ENCODE results near the gene MYRF.

MYRF gene

DNA sequence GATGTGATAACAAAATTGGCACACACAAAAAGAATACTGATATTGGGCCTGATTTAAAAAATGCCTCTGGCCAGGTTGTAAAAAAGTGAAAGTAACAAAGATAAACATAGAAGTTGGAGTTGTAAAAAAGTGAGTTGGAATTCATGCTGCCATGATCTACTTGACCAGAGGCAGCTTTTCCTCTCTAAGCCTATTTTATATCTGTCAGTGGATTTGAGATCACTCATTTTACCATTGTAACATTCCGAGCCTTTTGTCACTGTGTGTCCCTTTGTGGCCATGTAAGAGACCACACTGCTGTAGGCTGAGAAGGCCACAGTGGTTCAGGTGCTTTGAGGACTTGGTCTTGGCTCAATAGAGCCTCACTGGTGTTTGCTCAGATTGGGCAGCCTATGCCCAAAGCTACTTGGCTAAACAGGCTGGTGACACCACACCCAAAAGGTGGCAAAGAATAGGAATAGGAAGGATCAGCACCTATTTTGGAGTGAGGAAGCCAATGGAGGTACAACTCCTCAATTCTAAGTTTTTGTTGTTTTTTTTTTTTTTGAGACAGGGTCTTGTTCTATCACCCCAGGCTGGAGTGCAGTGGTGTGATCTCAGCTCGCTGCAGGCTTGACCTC is 47.3 kb downstream of the MYRF start:
- DNase-seq: no peak

DNA sequence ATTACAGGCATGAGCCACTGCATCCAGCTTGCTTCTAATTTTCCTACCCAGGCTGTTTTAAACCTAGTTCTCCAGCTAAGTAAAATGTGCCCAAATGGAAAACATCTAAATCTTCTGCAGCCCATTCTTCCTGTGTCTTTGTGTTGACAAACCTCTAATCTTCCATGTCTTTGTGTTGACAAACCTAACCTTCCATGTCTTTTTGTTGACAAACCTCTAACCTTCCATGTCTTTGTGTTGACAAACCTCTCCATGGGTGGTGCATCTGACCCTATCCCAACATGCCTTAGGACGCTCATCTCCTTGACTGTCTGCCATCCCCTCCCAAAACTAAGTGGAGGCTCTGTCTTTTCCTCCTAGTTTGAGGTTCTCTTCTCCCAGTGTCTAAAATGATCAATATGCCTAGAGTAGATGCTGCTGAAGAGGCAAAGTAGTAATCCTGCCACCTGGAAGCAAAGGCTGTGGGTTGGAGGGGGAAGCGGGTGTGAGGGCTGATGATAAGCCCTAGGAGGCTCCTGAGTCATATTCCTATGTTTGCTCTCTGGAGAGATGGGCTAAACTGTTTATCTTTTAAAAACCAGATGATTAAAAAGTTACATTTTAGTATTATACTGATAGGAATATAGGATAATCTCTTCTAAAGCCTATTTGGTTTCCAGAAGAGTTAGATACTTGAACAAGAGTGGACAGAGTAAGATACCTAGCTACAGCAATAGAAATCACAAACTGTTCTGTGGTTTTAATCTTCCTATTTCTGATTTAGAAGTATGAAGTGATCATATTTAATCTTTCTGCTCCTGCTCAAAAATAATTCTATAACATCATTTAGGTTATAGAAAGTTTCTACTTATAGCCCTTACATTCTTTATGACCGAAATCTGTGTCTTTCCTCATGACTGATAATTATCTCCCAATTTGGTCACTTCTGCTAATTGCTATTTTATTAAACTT is 48.2 kb downstream of the MYRF start:
- no peak for DNase-seq

DNA sequence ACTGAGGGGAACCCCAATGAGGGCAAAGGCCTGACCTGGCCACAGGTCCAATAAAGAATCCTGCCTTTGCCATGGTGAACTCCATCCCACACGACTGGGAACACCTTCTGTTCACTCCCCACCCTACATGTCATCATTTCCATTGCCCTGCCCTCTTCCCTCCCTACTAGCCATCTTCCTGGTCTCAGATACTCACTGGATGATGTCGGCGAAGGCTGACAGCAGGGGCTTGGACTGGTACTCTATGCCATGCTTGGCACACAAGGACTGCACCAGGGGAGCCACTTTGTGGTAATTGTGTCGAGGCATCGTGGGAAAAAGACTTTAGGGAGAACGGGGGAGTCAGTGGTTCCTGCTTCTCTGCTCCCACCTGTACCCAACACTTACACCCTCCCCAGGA is 50.2 kb downstream of the MYRF start:
- no peak for DNase-seq

DNA sequence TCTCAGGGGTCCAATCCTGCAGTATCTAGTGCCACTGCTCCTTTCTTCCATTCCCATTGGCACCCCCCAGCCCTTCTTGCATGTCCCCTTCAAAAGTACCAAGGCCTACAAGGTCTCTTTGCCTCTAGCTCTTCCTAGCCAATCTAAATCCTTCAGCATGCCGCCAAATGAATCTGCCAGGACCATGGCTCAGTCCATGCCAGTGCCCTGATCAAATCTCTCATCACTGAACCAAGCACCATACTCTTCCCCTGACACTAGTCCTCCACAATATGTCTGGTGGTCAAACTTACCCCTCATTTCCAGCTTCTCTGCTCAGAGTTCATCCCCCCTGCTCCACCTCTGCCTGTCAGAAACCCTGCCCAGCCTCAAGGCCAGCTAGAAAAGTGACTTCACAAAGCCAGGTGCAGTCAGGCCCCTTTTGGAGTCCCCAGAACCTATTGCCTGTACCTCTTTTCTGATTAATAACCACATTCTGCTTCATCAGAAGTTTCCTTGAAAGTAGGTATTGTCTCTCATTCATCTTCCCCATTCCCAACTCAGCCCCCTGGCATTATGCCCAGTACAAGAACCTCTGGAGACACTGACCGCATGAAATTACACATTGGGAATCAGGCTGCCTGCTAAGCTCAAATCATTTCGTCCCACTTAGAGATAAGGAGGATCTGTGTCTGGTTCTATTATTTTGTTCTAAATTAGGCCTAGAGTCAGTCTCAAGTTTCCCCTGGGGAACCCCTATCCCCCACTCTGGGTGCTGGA is 51.6 kb downstream of the MYRF start:
- no peak for DNase-seq

DNA sequence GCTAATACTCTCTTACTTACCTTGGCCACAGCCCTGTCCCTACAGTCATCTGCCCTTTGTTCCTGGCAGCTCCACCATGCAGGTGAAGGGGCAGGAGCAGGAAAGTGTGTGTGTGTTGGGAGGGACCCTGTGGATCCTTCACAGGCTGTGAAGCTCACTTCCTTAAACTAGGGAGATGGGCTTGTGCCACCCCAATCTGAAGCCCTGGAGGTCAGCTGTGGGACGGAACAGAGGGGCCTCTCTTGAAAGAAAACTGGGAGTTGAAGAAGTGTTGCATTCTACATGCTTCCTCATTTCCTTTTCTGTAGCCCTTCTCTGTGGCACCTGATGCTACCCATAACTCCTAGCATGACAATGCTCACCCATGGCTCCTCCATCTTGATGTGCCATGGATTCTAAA is 52.7 kb downstream of the MYRF start:
- no peak for DNase-seq

DNA sequence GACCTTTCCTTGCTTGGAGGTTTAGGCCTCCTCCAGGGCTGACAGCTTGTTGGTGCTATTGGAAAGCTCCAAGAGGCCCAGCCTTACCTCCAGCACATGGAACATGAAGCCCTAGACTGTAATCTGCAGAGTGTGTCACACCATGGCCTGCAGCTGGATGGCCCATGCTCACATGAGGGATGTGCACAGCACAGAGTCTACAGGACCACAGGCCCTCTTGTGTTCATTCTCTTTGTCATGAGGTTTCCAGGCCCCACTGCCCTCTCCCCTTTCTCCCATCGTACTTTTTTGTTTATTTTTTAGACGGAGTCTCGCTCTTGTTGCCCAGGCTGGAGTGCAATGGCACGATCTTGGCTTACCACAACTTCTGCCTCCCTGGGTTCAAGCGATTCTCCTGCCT is 54.3 kb downstream of the MYRF start:
- DNase-seq: no peak

DNA sequence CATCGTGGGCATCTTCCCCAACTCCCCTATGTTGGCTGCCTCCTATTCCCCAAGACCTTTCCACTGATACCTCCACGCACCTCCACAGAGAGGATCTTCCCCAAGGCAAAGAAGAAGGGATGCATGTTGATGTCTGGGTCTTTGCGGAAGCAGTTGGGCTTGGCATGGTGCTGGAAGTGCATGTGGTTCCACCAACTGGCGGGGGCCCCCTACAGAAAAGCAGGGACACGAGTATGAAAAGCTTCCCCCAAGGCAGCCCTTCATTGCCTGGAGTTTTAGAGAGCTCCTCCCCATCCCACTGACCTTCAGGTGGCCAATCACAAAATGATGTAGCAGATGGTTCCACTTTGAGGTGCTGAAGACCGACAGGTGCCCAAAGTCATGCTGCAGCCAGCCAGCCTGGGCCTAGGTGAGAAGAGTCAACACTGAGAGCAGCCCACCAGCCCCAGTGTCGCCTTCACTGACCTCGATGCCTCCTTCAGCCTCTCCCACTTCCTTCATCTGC is 58.3 kb downstream of the MYRF start:
- no peak for DNase-seq

DNA sequence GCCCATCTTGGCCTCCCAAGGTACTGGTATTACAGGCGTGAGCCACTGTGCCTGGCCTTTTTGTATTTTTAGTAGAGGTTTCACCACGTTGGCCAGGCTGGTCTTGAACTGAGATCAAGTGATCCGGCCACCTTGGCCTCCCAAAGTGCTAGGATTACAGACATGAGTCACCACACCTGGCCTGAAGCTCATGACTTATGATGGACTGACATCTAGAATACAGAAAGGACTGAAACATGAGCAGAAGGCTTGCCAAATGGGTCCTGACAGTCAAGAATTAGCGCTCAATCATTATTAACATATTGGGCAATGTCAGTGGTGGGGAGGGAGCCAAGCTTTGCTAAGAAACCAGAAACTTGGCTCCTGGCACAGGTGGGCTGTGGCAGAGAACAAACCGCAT is 59.4 kb downstream of the MYRF start:
- DNase-seq: no peak

DNA sequence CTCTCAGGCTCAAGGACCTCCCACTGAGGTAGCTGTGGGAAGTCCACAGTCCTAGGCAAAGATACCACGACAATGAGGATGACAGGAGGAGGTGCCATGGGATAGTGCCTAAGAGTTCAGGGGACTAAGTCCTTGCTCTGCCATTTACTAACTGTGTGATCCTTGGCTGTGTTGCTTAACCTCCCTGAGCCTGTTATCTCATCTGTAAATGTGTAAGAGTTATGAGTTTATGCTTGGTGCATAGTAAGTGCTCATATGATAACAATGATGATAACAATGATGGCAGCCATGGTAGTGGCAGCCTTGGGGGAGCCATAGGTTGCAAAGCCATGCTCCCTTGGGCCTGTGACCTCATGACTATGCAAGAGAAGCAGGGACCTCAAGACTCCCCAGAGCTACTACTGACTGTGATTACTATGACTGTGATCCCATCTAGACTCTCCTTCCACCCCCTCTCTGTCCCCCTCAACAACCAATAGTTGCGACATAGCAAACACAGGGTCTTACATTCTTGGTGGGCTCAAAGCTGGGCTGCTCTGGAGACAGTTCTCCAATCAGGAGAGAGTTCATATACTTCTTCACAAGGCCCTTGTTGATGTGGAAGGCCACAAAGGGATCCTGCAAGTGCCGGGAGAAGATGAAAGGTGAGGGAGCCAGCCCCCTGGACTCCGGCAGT is 60.4 kb downstream of the MYRF start:
- DNase-seq: no peak

DNA sequence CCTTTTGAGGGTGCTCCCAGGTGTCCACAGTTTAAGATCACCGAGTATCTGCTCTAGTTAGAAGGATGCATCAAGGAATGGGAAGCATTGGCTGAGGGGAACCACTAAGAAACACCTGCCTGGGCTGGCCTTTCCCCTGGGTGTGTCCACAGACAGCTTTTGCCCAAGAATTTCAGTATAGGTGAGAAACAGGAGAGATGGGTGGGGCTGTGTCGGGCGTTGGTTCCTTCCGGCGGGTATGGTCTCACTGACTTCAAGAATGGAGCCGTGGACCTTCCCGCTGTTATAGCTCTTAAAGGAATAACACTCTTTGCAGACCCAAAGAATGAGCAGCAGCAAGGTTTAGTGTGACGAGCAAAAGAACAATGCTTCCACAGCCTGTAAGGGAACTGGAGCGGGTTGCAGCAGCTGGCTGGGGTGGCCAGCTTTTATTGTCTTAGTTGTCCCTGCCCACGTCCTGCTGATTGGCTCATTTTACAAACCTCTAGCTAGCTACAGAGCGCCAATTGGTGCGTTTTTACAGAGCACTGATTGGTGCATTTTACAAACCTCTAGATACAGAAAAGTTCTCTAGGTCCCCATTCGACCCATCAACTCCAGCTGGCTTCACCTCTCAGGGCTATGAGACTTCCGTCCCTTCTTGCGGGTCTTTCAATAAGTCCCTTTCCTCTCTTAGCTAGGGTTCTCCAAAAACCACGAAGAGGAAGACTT is 62.0 kb downstream of the MYRF start:
- DNase-seq: peak; percentile 25

DNA sequence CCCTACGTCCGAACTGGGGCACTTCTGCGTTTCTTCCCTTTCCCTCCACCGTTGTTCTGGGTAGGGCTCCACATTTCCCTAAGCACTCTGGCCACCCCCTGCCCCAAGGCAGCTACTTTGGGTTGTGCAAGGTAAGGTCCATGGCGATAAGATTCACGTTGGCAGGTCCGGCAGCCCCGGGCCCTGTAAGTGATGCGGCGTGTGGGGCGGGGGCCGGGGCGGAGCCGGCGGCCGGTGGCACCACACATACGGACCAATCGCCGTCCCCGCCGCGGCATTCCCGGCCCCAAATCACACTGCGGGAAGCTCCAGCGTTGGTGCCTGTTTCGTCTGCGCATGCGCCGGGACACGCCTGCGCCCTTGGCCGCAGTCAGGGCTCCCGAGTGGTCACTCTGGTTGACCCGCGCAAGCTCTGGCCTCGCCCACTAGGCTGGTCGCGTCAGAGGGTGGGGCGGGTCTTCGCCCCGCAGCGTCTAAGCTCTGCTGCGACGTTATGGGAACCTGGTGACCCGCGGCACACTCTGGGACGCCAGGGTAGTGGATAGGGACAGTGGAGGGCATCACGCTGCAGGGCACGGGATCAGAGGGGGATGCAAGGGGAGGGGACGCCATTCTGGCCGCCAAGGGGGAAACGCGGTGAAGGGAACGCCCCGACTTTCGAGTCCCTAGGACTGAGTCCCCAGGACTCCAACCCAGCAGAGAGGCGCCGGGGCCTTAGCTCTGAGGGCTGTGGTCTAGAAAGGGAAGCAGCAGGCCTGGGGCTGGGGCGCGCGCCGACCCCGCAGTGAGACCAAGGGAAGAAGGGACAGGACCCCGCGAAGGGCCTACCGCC is 62.7 kb downstream of the MYRF start:
- peak; percentile 81 for DNase-seq

DNA sequence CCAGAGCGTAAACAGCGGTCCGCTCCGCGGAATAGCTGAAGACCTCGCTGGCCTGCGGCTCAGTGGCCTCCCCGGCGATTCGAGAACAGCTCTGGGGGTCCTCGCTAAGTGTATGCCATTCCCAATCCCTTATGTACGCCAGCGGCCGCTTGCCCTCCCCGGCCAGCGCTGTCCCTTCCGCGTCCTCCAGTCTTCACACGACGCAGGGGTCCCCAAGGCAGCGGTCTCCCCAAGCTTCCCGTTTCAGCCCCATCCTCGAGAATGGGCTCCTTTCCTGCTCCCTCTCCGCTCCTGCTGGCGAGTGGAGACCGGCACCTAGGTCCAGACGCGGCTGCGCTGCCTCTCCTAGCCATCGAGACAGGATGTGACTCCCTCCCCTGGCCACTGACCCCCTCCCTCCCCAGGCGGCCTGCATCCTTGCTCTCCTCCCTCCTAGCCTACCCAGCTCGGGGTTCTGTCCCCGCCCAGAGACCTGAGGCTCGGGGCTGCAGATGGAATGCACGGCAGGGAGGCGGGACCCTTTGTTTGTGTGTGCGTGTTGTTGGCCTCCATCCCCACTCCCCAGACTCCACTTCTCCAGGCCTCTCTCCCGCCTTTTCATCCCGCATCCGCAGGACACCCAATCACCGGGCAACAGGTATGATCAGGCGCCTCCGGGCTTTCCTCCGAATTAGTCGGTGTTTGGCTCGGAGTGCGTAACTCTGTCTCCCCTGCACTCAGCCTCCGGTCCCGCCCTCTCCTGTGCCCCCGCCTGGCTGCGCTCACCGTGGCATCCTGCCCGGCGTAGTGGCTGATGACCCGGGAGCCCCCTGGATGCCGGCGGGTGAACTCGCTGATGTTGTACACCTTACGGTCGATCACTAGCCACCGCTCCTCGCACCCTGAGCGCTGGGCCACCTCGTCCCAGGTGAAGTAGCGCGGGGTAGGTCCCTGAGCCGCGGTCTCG is 63.6 kb downstream of the MYRF start:
- peak; percentile 53 for DNase-seq

DNA sequence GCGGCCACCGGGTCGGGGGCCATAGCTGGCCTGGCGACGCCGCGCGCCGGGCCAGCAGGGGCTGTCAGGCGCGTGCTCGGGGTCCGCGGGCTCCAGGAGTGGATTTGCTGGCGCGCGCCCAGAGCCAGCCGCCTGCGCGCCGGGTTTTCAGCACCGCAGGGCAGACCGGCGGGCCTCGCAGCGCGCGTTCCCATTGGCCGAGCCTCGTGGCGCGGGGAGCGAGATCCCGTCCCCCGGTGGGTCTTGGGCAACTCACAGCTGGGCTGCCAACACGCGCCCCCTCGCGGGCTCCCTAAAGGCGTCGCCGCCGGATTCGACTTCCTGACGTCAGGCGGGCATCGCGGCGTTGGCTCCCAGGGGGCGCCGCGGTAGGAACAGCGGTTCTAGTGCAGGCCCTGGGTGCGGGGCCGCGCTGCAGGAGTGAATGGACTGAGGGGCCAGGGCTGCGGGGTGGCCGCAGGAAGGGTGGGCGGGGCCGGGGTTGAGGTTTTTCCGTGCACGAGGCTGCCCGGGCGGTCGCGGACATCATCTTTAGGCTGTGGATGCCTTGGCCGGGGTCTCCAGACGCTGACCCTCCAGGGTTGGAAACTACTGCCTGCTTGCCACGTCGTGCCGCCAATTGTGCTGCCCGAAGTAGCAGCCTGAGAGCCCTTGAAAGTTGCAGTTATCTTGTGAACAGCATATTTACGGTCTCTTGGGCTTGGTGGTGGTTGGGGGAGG is 64.5 kb downstream of the MYRF start, which contains the start of gene FADS1:
Gene FADS1, minus strand, starts transcription at position 268 of the 720 bp plus-strand sequence. Its CDS starts 74 bp downstream, at position 194.
- peak; percentile 84 for DNase-seq

DNA sequence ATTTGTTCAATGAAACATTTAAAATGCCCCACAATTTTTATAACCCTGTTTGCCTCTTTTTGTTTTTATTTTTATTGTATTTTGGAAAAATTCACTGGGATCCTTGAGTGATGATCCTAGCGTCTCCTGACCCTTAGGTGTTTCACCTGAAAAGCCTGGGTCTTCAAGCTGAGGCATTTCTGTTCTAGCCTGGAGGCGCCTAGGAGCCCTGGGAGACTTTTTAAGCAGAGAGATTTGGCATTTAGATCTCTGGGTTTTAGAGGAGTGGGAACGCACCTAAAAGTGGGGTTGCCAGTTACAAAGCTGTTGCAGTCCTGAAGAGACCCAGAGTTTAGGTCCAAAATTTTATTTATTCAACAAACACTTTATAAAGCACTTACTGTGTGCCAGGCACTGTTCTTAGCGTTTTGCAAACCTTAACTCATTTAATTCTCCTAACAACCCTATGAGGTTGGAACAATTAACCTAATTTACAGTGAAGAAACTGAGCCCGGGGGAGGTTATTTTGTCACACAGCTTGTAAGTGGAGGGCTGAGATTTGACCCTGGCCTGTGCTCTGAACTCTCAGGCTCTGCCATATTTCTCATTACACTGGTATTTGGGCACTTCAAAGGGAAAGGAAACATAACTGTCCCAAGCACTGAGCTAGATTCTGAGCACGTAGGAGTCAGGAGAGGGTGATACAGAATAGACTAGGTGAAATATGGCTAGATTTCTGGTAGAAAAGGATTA is 65.2 kb downstream of the MYRF start:
- no peak for DNase-seq

DNA sequence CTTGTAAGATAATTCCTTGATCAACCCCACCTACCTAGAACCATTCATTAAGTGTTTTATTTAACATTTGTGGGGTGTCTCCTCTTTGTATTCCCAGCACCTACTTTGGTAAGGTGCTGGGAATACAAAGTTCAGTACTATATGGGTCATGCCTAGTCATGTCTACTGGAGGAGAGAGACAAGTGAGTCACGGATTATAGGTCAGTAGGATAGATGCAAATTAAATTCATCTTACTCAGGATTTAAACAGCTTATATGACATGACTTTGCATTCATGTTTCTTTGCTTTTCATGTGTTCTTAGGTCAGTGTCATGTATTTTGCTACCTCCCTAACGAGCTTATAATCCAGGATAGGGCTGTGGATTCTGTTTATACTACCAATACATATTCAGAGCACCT is 67.7 kb downstream of the MYRF start:
- no peak for DNase-seq

DNA sequence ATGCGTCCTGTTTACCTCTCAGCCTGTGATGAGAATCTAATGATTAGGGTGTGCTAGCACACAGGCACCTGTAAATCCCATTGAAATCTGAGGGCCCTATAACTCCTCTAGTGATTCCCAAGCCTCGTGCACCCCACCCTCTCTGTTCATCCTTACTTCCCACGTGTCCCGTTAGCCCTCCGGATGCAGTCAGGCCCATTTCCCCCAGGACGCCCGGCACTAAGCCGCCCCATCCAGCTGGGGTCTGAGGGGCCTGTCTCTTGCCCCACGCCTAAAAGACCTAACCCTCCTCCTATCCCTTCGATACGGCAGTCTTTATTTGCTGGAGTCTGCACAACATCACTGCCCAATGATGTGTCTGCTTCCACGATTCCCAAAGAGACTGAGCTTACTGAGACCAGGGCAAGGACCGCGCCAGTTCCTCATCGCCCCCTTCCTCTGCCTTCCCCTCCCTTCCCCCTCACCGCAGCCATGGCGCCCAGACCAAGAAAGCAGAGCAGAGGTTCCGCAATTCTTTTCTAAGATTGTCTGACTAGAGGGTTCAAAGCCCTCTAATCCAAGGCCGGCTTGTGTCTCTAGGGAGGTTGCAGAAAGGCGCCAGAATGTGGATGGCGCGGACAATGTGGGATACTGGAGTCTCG is 74.6 kb downstream of the MYRF start:
- DNase-seq: peak; percentile 15

DNA sequence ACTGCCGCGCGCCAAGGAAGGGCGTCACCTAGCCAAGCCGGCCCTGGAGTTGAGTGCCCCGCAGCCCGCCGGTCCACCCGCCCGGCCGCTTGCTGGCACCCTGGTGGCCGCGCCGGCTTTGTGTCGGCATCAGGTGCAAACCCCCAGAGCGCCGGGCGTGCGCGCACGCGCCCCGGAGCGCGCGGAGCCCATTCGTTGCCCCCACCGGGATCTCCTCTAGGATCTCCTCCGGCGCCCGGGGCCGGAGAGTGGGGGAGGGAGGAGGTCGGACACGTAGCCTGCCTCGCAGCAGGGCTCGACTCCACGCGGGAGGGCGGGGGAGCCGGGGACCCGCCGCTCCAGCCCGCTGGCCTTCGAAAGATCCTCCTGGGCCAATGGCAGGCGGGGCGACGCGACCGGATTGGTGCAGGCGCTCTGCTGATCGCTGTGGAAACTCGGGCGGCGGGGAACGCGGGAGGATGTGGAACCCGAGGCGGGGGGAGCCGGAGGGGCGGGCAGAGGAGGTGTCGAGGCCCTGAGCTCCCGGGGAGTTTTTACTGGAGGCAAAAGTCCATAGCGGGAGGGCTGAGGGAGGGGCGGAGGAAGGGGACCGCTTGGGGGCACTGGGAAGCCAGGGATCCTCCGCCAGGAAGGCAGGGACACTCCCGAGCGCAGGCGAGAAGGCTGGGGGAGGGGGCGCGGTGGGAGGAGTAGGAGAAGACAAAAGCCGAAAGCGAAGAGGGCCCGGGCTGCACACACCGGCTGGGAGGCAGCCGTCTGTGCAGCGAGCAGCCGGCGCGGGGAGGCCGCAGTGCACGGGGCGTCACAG is 75.3 kb downstream of the MYRF start, which contains the start of gene FADS2:
Gene FADS2, plus strand, starts transcription at position 730 of the 808 bp plus-strand sequence. CDS start 91 bp downstream, outside the sequence.
- peak; percentile 65 for DNase-seq

Measured in CD4-positive, alpha-beta T cell treated with Interferon gamma for 1 hour (primary cell).